Calu3 (cell line): ENCODE measurements around the gene ERV3-1. TPM values are rescaled to one million over a fixed set of nuclear protein-coding genes. Genes with fewer than 3 reads are reported as not detected.
A peak's percentile ranks its signal among the peaks of the same experiment; 100 is the strongest.
"Not testable (repeated sequence)": the region's sequence is repeated elsewhere in the genome, so short reads cannot be mapped to it uniquely, and the experiment has no call there.

Source experiments
- BruUV-seq: library from RNA; stranded (reverse); fragments of 400-500 nt; replicated peaks from 2 replicates; lab custom pipeline; 2021; lab: Mats Ljungman, UMichigan
- CTCF ChIA-PET: fragments of 300-600 bp; sonication (Branson Sonifier 250); formaldehyde crosslinking; loops from one replicate; lab custom pipeline; 2022; ENCODE audit warnings: antibody characterized with exemption; lab: Charles Lee
- DNase-seq: peaks from one replicate; pipeline ENCODE4 v3.0.0; 2022
- H3K27ac Mint-ChIP-seq: one replicate; pipeline ENCODE4 v1.8.0; 2022; ENCODE audit warnings: mixed read lengths; ENCODE audit not compliant: unreplicated experiment
- H3K27me3 Mint-ChIP-seq: one replicate; pipeline ENCODE4 v1.8.0; 2022; ENCODE audit warnings: mixed read lengths; ENCODE audit not compliant: unreplicated experiment
- H3K36me3 Mint-ChIP-seq: one replicate; pipeline ENCODE4 v1.8.0; 2022; ENCODE audit warnings: mild to moderate bottlenecking, moderate library complexity, mixed read lengths; ENCODE audit not compliant: insufficient read depth, unreplicated experiment
- H3K4me1 Mint-ChIP-seq: one replicate; pipeline ENCODE4 v1.8.0; 2022; ENCODE audit warnings: mild to moderate bottlenecking, low read depth, mixed read lengths; ENCODE audit not compliant: unreplicated experiment
- H3K4me3 Mint-ChIP-seq: one replicate; pipeline ENCODE4 v1.8.0; 2022; ENCODE audit warnings: mild to moderate bottlenecking, low read depth, moderate library complexity, mixed read lengths; ENCODE audit not compliant: unreplicated experiment
- H3K9me3 Mint-ChIP-seq: one replicate; pipeline ENCODE4 v1.8.0; 2022; ENCODE audit warnings: low read depth, mixed read lengths; ENCODE audit not compliant: unreplicated experiment
- CTCF ChIP-seq: fragments of 200-600 bp; IDR thresholded peaks from one replicate; pipeline ENCODE4 v1.8.0; 2022; ENCODE audit warnings: antibody characterized with exemption; ENCODE audit not compliant: unreplicated experiment
- intact Hi-C: fragments of 100-400 bp; cut with micrococcal nuclease; formaldehyde crosslinking; loops from one replicate; pipeline ENCODE4 v1.10.0; 2022; ENCODE audit not compliant: unreplicated experiment
- total RNA-seq: library from RNA; stranded (reverse); gene quantifications from 2 replicates; pipeline ENCODE4 v1.2.3, GENCODE V29; 2022

ERV3-1 gene
- total RNA-seq, 1 experiment from 2014 or later: 7.2 TPM

- peaks cover 11% of the 10 kb centered on the region for H3K36me3 Mint-ChIP-seq
- BruUV-seq: no TSS peak
- peak overlapping the region; percentile 73 for H3K4me3 Mint-ChIP-seq
- H3K4me1 Mint-ChIP-seq: no peaks in the 10 kb centered on the region
- no peaks in the 10 kb centered on the region for H3K9me3 Mint-ChIP-seq
- no peak overlapping the region for H3K27ac Mint-ChIP-seq
- TF ChIP-seq CTCF: no peak
- DNase-seq: peak; percentile 85
- CTCF ChIA-PET: interaction anchor here (0.6 to 0.9 kb wide), 5 partner anchors 9 to 1773 kb away, joined by 3 to 4 read pairs (median 3); no protein-coding TSS in a partner anchor
- intact Hi-C loops: no loop called here
- H3K27me3 Mint-ChIP-seq: no peaks in the 10 kb centered on the region
These were observed 31.5 kb upstream of the ERV3-1 start for GRCh38 chr7:65037740-65038688.

GRCh38 chr7:65036526-65036925 is 30.0 kb upstream of the ERV3-1 start:
- CTCF ChIA-PET: not testable (repeated sequence)

GRCh38 chr7:65035469-65035868 is 29.0 kb upstream of the ERV3-1 start:
- CTCF ChIA-PET, DNase-seq, H3K27ac Mint-ChIP-seq, H3K27me3 Mint-ChIP-seq, H3K9me3 Mint-ChIP-seq, H3K4me1 Mint-ChIP-seq, BruUV-seq, intact Hi-C loops, H3K4me3 Mint-ChIP-seq: not testable (repeated sequence)
- H3K36me3 Mint-ChIP-seq: peaks cover 11% of the 10 kb centered on the region

More at GRCh38 chr7:65036526-65036925, 30.0 kb upstream of the ERV3-1 start:
- H3K4me1 Mint-ChIP-seq, H3K9me3 Mint-ChIP-seq, H3K4me3 Mint-ChIP-seq, H3K27me3 Mint-ChIP-seq, intact Hi-C loops, BruUV-seq, H3K27ac Mint-ChIP-seq, DNase-seq: not testable (repeated sequence)
- peaks cover 11% of the 10 kb centered on the region for H3K36me3 Mint-ChIP-seq

GRCh38 chr7:65034120-65034782 is 27.8 kb upstream of the ERV3-1 start:
- BruUV-seq, H3K4me3 Mint-ChIP-seq, H3K4me1 Mint-ChIP-seq, H3K9me3 Mint-ChIP-seq, H3K27ac Mint-ChIP-seq, DNase-seq, H3K27me3 Mint-ChIP-seq, intact Hi-C loops, CTCF ChIA-PET: not testable (repeated sequence)
- H3K36me3 Mint-ChIP-seq: peaks cover 11% of the 10 kb centered on the region

GRCh38 chr7:65033391-65033790 is 26.9 kb upstream of the ERV3-1 start:
- H3K4me1 Mint-ChIP-seq, H3K36me3 Mint-ChIP-seq, intact Hi-C loops, H3K9me3 Mint-ChIP-seq, H3K4me3 Mint-ChIP-seq, BruUV-seq, H3K27me3 Mint-ChIP-seq, H3K27ac Mint-ChIP-seq, DNase-seq, CTCF ChIA-PET: not testable (repeated sequence)

- CTCF ChIA-PET: interaction anchor here (0.6 kb wide), 1 partner anchor 13 kb away, joined by 3 read pairs; no protein-coding TSS in a partner anchor
- BruUV-seq, H3K27ac Mint-ChIP-seq, intact Hi-C loops, H3K36me3 Mint-ChIP-seq, DNase-seq, H3K4me1 Mint-ChIP-seq, H3K4me3 Mint-ChIP-seq, H3K27me3 Mint-ChIP-seq, H3K9me3 Mint-ChIP-seq: not testable (repeated sequence)
These were observed 18.5 kb upstream of the ERV3-1 start for GRCh38 chr7:65025023-65025422.

- BruUV-seq, H3K27me3 Mint-ChIP-seq, H3K27ac Mint-ChIP-seq, intact Hi-C loops, H3K4me1 Mint-ChIP-seq, DNase-seq, H3K36me3 Mint-ChIP-seq, H3K9me3 Mint-ChIP-seq, CTCF ChIA-PET, H3K4me3 Mint-ChIP-seq: not testable (repeated sequence)
These were observed 14.5 kb upstream of the ERV3-1 start for GRCh38 chr7:65020978-65021377.

- CTCF ChIA-PET, H3K27ac Mint-ChIP-seq, DNase-seq, intact Hi-C loops, BruUV-seq, H3K27me3 Mint-ChIP-seq, H3K9me3 Mint-ChIP-seq, H3K4me3 Mint-ChIP-seq: not testable (repeated sequence)
- peaks cover 15% of the 10 kb centered on the region for H3K4me1 Mint-ChIP-seq
- peaks cover 19% of the 10 kb centered on the region for H3K36me3 Mint-ChIP-seq
These were observed 3.4 kb upstream of the ERV3-1 start for GRCh38 chr7:65009881-65010280.
